ENCODE data around the gene KIAA1217.

The KIAA1217 gene

DNA sequence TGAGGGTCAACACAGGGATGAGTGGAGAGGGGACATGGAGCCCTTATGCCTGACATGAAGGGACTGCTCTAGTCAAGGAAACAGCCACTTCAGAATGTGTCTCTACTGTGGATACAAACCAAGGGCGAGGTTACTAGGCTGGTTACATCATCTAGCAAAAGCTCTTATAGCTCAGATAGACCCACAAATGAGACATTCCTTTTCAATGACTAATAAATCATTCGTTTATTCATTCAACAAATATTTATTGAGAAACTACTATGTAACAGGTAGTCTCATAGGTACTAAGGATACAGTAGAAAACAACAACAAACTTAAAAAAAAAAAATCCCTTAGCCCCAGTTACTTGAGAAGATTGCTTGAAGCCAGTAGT lies 219.5 kb downstream of the KIAA1217 start:
- TF ChIP-seq FOXP2 (optimal IDR thresholded peaks at IDR 0.05; ENCODE audit: borderline replicate concordance, extremely low read depth, extremely low read length, insufficient read depth) (no peak), TAF1 (IDR thresholded peaks at IDR 0.05; ENCODE audit: borderline replicate concordance, insufficient read depth, low read length) (no peak), SIN3A (IDR thresholded peaks at IDR 0.05; ENCODE audit: borderline replicate concordance, insufficient read depth, low read length) (no peak), POLR2AphosphoS5 (IDR thresholded peaks at IDR 0.05; ENCODE audit: low read depth, low read length) (no peak)
- TF ChIP-seq, protein P1, sequence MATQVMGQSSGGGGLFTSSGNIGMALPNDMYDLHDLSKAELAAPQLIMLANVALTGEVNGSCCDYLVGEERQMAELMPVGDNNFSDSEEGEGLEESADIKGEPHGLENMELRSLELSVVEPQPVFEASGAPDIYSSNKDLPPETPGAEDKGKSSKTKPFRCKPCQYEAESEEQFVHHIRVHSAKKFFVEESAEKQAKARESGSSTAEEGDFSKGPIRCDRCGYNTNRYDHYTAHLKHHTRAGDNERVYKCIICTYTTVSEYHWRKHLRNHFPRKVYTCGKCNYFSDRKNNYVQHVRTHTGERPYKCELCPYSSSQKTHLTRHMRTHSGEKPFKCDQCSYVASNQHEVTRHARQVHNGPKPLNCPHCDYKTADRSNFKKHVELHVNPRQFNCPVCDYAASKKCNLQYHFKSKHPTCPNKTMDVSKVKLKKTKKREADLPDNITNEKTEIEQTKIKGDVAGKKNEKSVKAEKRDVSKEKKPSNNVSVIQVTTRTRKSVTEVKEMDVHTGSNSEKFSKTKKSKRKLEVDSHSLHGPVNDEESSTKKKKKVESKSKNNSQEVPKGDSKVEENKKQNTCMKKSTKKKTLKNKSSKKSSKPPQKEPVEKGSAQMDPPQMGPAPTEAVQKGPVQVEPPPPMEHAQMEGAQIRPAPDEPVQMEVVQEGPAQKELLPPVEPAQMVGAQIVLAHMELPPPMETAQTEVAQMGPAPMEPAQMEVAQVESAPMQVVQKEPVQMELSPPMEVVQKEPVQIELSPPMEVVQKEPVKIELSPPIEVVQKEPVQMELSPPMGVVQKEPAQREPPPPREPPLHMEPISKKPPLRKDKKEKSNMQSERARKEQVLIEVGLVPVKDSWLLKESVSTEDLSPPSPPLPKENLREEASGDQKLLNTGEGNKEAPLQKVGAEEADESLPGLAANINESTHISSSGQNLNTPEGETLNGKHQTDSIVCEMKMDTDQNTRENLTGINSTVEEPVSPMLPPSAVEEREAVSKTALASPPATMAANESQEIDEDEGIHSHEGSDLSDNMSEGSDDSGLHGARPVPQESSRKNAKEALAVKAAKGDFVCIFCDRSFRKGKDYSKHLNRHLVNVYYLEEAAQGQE (IDR thresholded peaks at IDR 0.05; ENCODE audit: insufficient read depth in 1 of 2, low read depth in 2 of 2, low read length in 2 of 2), result no peak

DNA sequence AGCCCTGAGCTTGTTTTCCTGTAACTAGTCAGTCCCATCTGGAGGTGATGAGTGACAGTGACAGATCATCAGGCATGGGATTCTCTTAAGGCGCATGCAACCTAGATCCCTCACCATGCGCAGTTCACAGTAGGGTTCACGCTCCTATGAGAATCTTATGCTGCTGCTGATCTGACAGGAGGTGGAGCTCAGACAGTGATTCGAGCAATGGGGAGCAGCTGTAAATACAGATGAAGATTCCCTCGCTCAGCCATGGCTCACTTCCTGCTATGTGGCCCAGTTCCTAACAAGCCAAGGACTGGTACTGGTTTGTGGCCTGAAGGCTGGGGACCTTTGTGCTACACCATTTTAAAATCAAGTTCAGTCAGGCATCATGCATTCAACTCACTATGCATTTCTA lies 221.7 kb downstream of the KIAA1217 start:
- TF ChIP-seq FOXP2 (optimal IDR thresholded peaks at IDR 0.05; ENCODE audit: borderline replicate concordance, extremely low read depth, extremely low read length, insufficient read depth) (no peak), TAF1 (IDR thresholded peaks at IDR 0.05; ENCODE audit: borderline replicate concordance, insufficient read depth, low read length) (no peak), SIN3A (IDR thresholded peaks at IDR 0.05; ENCODE audit: borderline replicate concordance, insufficient read depth, low read length) (no peak), POLR2AphosphoS5 (IDR thresholded peaks at IDR 0.05; ENCODE audit: low read depth, low read length) (no peak)
- TF ChIP-seq, protein P1 (IDR thresholded peaks at IDR 0.05; ENCODE audit: insufficient read depth in 1 of 2, low read depth in 2 of 2, low read length in 2 of 2), result no peak

DNA sequence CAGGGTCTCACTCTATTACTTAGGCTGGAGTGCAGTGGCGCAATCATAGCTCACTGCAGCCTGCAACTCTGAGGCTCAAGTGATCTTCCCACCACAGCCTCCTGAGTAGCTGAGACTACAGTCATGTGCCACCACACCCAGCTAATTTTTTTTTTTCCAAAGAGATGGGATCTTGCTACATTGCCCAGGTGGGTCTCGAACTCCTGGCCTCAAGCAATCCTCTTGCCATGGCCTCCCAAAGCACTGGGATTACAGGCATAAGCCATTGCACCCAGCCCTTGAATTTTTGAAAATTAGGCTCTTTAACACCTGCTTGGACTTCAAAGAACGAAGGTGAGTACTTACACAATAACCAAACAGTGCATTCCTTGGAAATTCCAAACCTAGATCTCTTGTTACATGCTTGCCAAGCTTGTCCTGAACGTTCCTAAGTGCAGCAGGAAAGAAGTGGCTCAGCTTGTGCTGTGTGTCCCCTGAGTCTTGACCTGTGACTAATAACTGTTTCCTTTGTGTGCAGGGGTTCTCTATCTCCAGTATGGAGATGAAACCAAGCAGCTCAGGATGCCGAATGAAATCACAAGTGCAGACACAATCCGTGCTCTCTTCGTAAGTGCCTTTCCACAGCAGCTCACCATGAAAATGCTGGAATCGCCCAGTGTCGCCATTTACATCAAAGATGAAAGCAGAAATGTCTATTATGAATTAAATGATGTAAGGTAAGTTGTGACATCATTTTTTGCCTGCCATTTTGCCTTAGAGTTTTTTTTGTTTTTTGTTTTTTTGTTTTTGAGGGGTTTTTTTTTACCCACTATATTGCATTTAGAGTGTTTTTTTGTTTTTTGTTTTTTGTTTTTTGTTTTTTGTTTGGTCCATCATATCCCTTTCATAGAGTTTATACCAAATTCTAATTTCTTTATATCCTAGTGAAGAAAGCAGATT lies 223.8 kb downstream of the KIAA1217 start:
- TF ChIP-seq FOXP2 (optimal IDR thresholded peaks at IDR 0.05; ENCODE audit: borderline replicate concordance, extremely low read depth, extremely low read length, insufficient read depth) (no peak), SIN3A (IDR thresholded peaks at IDR 0.05; ENCODE audit: borderline replicate concordance, insufficient read depth, low read length) (no peak), POLR2AphosphoS5 (IDR thresholded peaks at IDR 0.05; ENCODE audit: low read depth, low read length) (no peak), TAF1 (IDR thresholded peaks at IDR 0.05; ENCODE audit: borderline replicate concordance, insufficient read depth, low read length) (no peak)
- TF ChIP-seq, protein P1 (IDR thresholded peaks at IDR 0.05; ENCODE audit: insufficient read depth in 1 of 2, low read depth in 2 of 2, low read length in 2 of 2), result no peak

DNA sequence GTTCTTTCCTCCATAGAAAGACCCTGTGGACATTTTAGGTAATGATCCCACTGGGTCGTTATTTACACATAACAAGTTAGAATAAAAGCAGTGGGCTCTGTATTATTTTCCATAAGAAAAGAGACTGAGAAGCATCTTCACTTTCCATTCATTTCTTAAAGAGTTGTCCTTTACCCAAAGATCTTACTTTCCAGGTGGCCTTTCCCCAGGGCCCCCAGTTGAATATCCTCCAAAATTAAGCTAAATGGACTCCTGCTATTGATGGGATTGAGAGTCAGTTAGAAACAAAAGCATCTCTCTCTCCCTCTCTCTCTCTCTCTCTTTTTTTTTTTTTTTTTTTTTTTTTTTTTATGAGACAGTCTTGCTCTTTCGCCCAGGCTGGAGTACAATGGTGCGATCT lies 224.8 kb downstream of the KIAA1217 start:
- TF ChIP-seq, protein P1 (IDR thresholded peaks at IDR 0.05; ENCODE audit: insufficient read depth in 1 of 2, low read depth in 2 of 2, low read length in 2 of 2), result no peak
- TF ChIP-seq TAF1 (IDR thresholded peaks at IDR 0.05; ENCODE audit: borderline replicate concordance, insufficient read depth, low read length), result no peak
- no peak for TF ChIP-seq FOXP2 (optimal IDR thresholded peaks at IDR 0.05; ENCODE audit: borderline replicate concordance, extremely low read depth, extremely low read length, insufficient read depth)
- TF ChIP-seq SIN3A (IDR thresholded peaks at IDR 0.05; ENCODE audit: borderline replicate concordance, insufficient read depth, low read length), result no peak
- TF ChIP-seq POLR2AphosphoS5 (IDR thresholded peaks at IDR 0.05; ENCODE audit: low read depth, low read length), result no peak

Data from PFSK-1 (cell line).